ENCODE measurements around the gene RFPL1.

DNA sequence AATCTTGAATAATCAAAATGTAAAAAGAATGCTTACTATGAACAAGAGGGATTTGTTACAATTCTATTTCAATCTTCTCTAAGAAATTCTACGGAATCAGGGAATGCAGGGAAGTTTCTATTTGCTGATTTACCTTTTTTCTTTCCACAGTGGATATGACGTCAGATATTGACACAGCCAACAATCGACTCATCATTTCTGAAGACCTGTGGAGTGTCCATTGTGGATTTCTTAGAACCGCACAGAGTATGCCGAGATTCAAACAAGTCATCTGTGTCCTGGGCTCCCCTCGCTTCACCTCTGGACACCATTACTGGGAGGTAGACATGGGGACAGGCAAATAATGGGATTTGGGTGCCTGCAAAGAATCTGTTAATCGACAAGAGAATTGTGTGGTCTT is 4.1 kb upstream of the RFPL1 start:
- no peak for TF ChIP-seq POLR2A (IDR thresholded peaks at IDR 0.05)
- TF ChIP-seq CTCF (IDR thresholded peaks at IDR 0.05), result no peak
